ENCODE results near the gene LANCL2. TPM values are rescaled to one million over a fixed set of nuclear protein-coding genes. Genes with fewer than 3 reads are reported as not detected.

LANCL2 gene
- total RNA-seq, 1 donor from 2014 or later: 5.7 TPM

DNA sequence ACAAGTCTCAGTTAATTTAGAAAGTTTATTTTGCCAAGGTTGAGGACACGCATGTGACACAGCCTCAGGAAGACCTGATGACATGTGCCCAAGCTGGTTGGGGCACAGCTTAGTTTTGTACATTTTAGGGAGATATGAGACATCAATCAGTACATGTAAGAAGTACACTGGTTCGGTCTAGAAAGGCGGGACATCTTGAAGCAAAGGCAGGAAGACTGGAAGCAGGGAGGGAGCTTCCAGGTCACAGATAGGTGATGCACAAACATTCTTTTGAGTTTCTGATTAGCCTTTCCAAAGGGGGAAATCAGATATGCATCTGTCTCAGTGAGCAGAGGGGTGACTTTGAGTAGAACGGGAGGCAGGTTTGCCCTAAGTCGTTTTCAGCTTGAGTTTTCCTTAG lies 29.4 kb upstream of the LANCL2 start:
- Histone ChIP-seq H3K36me3 (no peaks in the 10 kb centered on the region), H3K27ac (no peak overlapping the region), H3K4me3 (no peak overlapping the region), H3K9me3 (no peaks in the 10 kb centered on the region), H3K4me1 (no peaks in the 10 kb centered on the region), H3K27me3 (ENCODE audit: low read depth) (no peaks in the 10 kb centered on the region)
- intact Hi-C loops (cut with DNase I): no loop called here
- DNase-seq: no peak
- no peak for TF ChIP-seq CTCF (IDR thresholded peaks at IDR 0.05)
- no peak for ATAC-seq

- Histone ChIP-seq H3K9me3 (no peaks in the 10 kb centered on the region), H3K27ac (no peak overlapping the region), H3K36me3 (no peaks in the 10 kb centered on the region), H3K27me3 (ENCODE audit: low read depth) (no peaks in the 10 kb centered on the region), H3K4me3 (no peak overlapping the region), H3K4me1 (no peaks in the 10 kb centered on the region)
- no peak for DNase-seq
- no peak for TF ChIP-seq CTCF (IDR thresholded peaks at IDR 0.05)
- no peak for ATAC-seq
- intact Hi-C loops (cut with DNase I): no loop called here
Observed at GRCh38 chr7:55336540-55336939, 28.6 kb upstream of the LANCL2 start.

- intact Hi-C loops (cut with DNase I): no loop called here
- Histone ChIP-seq H3K27me3 (ENCODE audit: low read depth) (no peaks in the 10 kb centered on the region), H3K9me3 (no peaks in the 10 kb centered on the region), H3K4me3 (no peak overlapping the region), H3K27ac (no peak overlapping the region), H3K4me1 (no peaks in the 10 kb centered on the region), H3K36me3 (no peaks in the 10 kb centered on the region)
- TF ChIP-seq CTCF (IDR thresholded peaks at IDR 0.05): no peak
- no peak for DNase-seq
- no peak for ATAC-seq
Observed at GRCh38 chr7:55339033-55340000, 25.8 kb upstream of the LANCL2 start.

DNA sequence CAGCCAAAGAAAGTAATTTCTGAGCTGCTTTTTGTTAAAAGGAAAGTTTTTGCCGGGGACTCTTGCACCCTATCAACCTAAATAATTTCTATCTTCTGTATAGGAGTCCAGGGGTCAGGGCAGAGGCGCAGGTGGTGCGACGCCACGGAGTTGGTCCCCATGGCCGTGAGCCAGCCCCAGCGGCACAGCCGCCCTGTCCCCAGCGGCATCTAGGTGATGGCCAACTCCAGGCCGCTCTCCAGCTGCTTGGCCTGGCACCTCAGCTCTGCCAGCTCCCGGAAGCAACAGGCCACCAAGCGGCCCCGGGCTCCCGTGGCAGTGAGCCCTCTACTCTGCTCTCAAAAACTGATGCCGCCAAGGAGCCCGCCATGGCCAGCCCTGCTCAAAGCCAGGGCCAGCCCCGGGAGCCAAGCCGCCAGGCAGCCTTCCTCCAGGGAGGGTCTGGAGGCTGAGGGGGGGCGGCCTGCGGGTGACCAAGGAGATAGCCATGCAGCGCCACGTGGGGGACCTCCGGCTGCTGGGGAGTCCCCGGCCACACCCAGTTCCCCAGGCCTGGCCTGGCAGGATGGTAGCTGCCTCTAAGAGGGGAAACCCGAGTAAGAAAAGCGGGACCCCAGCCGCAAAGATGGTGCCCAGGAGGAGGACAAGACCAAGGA lies 22.8 kb upstream of the LANCL2 start:
- Histone ChIP-seq H3K4me1 (no peaks in the 10 kb centered on the region), H3K27me3 (ENCODE audit: low read depth) (no peaks in the 10 kb centered on the region), H3K27ac (no peak overlapping the region), H3K9me3 (no peaks in the 10 kb centered on the region), H3K4me3 (no peak overlapping the region), H3K36me3 (no peaks in the 10 kb centered on the region)
- intact Hi-C loops (cut with DNase I): no loop called here
- ATAC-seq: no peak
- DNase-seq: no peak
- no peak for TF ChIP-seq CTCF (IDR thresholded peaks at IDR 0.05)

DNA sequence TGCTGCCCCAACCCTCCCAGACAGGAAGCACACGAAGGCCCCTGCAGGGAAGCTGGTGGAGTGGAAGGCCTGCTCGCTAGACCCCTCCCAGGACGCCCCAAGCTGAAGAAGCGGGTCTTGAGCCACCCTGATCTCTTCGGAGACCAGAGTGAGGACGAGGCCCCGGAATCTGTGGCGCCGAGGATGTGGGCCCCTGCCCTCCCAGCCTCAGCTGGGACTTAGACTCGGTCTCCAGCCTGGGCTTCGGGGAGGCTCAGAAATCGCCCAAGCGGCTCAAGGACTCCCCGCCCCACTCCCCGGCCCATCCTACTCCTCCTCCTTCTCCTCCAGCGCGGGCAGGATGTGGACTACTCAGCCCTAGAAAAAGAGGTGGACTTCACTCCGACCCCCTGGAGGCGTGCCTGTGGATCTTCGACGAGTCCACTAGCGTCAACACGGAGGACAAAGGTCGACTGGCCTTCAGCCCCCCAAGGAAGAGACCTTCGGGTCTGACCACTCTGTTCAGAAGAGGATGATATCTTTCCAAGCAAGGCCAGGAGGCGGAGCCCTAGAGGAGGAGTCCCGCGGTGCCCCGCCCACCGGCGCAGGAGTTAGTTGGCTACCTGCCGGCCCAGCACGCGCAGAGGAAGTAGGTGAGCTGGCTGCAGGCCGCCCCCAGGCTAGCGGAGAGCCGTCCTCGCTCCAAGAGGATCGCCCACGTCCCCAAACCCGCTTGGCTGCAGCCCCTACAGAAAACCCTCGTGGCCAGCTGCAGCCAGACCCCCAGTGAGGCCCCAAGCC lies 21.9 kb upstream of the LANCL2 start:
- no peak overlapping the region for H3K4me3 ChIP-seq
- peak in 1 of 2 donors; percentile 8 for ATAC-seq
- no peak for DNase-seq
- TF ChIP-seq CTCF (IDR thresholded peaks at IDR 0.05): no peak
- H3K9me3 ChIP-seq: no peaks in the 10 kb centered on the region
- no peaks in the 10 kb centered on the region for H3K36me3 ChIP-seq
- H3K4me1 ChIP-seq: no peaks in the 10 kb centered on the region
- no peak overlapping the region for H3K27ac ChIP-seq
- intact Hi-C loops (cut with DNase I): no loop called here
- no peaks in the 10 kb centered on the region for H3K27me3 ChIP-seq (ENCODE audit: low read depth)

All from lower lobe of right lung (tissue), 2 donors.